ENCODE measurements around the gene AGAP1. TPM values are rescaled to one million over a fixed set of nuclear protein-coding genes. Genes with fewer than 3 reads are reported as not detected.
A peak's percentile ranks its signal among the peaks of the same experiment; 100 is the strongest.

AGAP1 gene
- polyA plus RNA-seq, 3 donors from 2014 or later, result 0.18 to 2.3 (median 0.21) TPM

GRCh38 chr2:235910067-235910466, 416.2 kb downstream of the AGAP1 start:
- Mint-ChIP-seq H3K27me3 (ENCODE audit: low read depth in 3 of 3) (peaks cover 0 to 2% (median 0%) of the 10 kb centered on the region in 3 donors), H3K27ac (no peak overlapping the region), H3K4me3 (no peak overlapping the region), H3K4me1 (peaks cover 0 to 1% of the 10 kb centered on the region in 2 donors), H3K9me3 (no peaks in the 10 kb centered on the region), H3K36me3 (peaks cover 15 to 25% (median 18%) of the 10 kb centered on the region in 3 donors)
- no peak for DNase-seq

GRCh38 chr2:235911125-235911524, 417.3 kb downstream of the AGAP1 start:
- no peak overlapping the region for H3K4me3 Mint-ChIP-seq

GRCh38 chr2:235911633-235912233, 417.9 kb downstream of the AGAP1 start:
- H3K27me3 Mint-ChIP-seq (ENCODE audit: low read depth in 3 of 3), result peaks cover 0 to 2% (median 0%) of the 10 kb centered on the region in 3 donors
- H3K4me3 Mint-ChIP-seq, result no peak overlapping the region
- DNase-seq, result no peak
- no peak overlapping the region for H3K27ac Mint-ChIP-seq
- H3K9me3 Mint-ChIP-seq, result peaks cover 0 to 5% (median 0%) of the 10 kb centered on the region in 6 donors
- H3K36me3 Mint-ChIP-seq, result peaks cover 20 to 33% (median 31%) of the 10 kb centered on the region in 3 donors
- peaks cover 0 to 1% of the 10 kb centered on the region in 2 donors for H3K4me1 Mint-ChIP-seq

More at GRCh38 chr2:235911125-235911524, 417.3 kb downstream of the AGAP1 start:
- Mint-ChIP-seq H3K9me3 (peaks cover 0 to 5% (median 0%) of the 10 kb centered on the region in 6 donors), H3K36me3 (peaks cover 20 to 33% (median 26%) of the 10 kb centered on the region in 3 donors), H3K27ac (no peak overlapping the region), H3K4me1 (peaks cover 0 to 1% of the 10 kb centered on the region in 2 donors), H3K27me3 (ENCODE audit: low read depth in 3 of 3) (peaks cover 0 to 3% (median 0%) of the 10 kb centered on the region in 3 donors)
- DNase-seq, result no peak

GRCh38 chr2:235914756-235915155, 420.9 kb downstream of the AGAP1 start:
- Mint-ChIP-seq H3K4me3 (no peak overlapping the region), H3K27me3 (ENCODE audit: low read depth in 3 of 3) (peaks cover 0 to 2% (median 0%) of the 10 kb centered on the region in 3 donors), H3K9me3 (peaks cover 0 to 5% (median 0%) of the 10 kb centered on the region in 6 donors), H3K4me1 (no peaks in the 10 kb centered on the region), H3K36me3 (peaks cover 17 to 33% (median 25%) of the 10 kb centered on the region in 3 donors), H3K27ac (no peak overlapping the region)
- no peak for DNase-seq

- DNase-seq, result no peak
- H3K27ac Mint-ChIP-seq, result no peak overlapping the region
- H3K4me1 Mint-ChIP-seq, result no peaks in the 10 kb centered on the region
- peaks cover 17 to 32% (median 21%) of the 10 kb centered on the region in 3 donors for H3K36me3 Mint-ChIP-seq
- H3K4me3 Mint-ChIP-seq, result no peak overlapping the region
- H3K9me3 Mint-ChIP-seq, result peaks cover 0 to 5% (median 0%) of the 10 kb centered on the region in 6 donors
- peaks cover 0 to 2% (median 0%) of the 10 kb centered on the region in 3 donors for H3K27me3 Mint-ChIP-seq (ENCODE audit: low read depth in 3 of 3)
These were observed 423.7 kb downstream of the AGAP1 start for GRCh38 chr2:235917506-235917905.

GRCh38 chr2:235918876-235919275, 425.0 kb downstream of the AGAP1 start:
- H3K4me3 Mint-ChIP-seq, result no peak overlapping the region
- peaks cover 17 to 31% (median 21%) of the 10 kb centered on the region in 3 donors for H3K36me3 Mint-ChIP-seq
- H3K27me3 Mint-ChIP-seq (ENCODE audit: low read depth in 3 of 3), result peaks cover 0 to 2% (median 0%) of the 10 kb centered on the region in 3 donors
- H3K4me1 Mint-ChIP-seq, result no peaks in the 10 kb centered on the region
- peaks cover 0 to 5% (median 0%) of the 10 kb centered on the region in 6 donors for H3K9me3 Mint-ChIP-seq
- H3K27ac Mint-ChIP-seq, result no peak overlapping the region
- no peak for DNase-seq

- no peaks in the 10 kb centered on the region for H3K4me1 Mint-ChIP-seq
- peaks cover 0 to 5% (median 0%) of the 10 kb centered on the region in 6 donors for H3K9me3 Mint-ChIP-seq
- peaks cover 8 to 20% (median 9%) of the 10 kb centered on the region in 3 donors for H3K36me3 Mint-ChIP-seq
- H3K4me3 Mint-ChIP-seq, result no peak overlapping the region
- peaks cover 0 to 3% (median under 1%) of the 10 kb centered on the region in 3 donors for H3K27me3 Mint-ChIP-seq (ENCODE audit: low read depth in 3 of 3)
- H3K27ac Mint-ChIP-seq, result peak overlapping the region in 1 of 6 donors; percentile 4
- no peak for DNase-seq
These were observed 426.5 kb downstream of the AGAP1 start for GRCh38 chr2:235920216-235920865.

- Mint-ChIP-seq H3K4me3 (no peak overlapping the region), H3K27me3 (ENCODE audit: low read depth in 3 of 3) (peaks cover 0 to 2% (median 2%) of the 10 kb centered on the region in 3 donors), H3K36me3 (peaks cover 3 to 9% (median 4%) of the 10 kb centered on the region in 3 donors), H3K9me3 (no peaks in the 10 kb centered on the region), H3K4me1 (no peaks in the 10 kb centered on the region), H3K27ac (no peak overlapping the region)
- DNase-seq, result no peak
These were observed 427.8 kb downstream of the AGAP1 start for GRCh38 chr2:235921508-235922191.

GRCh38 chr2:235922839-235923238, 429.0 kb downstream of the AGAP1 start:
- no peak overlapping the region for H3K4me3 Mint-ChIP-seq
- no peak overlapping the region for H3K27ac Mint-ChIP-seq
- H3K27me3 Mint-ChIP-seq (ENCODE audit: low read depth in 3 of 3), result peaks cover 0 to 3% (median 2%) of the 10 kb centered on the region in 3 donors
- no peak for DNase-seq
- H3K9me3 Mint-ChIP-seq, result no peaks in the 10 kb centered on the region
- H3K36me3 Mint-ChIP-seq, result peaks cover 3 to 4% (median 3%) of the 10 kb centered on the region in 3 donors
- H3K4me1 Mint-ChIP-seq, result no peaks in the 10 kb centered on the region

- Mint-ChIP-seq H3K27ac (no peak overlapping the region), H3K4me1 (no peaks in the 10 kb centered on the region), H3K36me3 (peaks cover 0 to 3% (median 0%) of the 10 kb centered on the region in 3 donors)
These were observed 430.2 kb downstream of the AGAP1 start for GRCh38 chr2:235923859-235924674.

GRCh38 chr2:235924675-235925063, 430.8 kb downstream of the AGAP1 start:
- Mint-ChIP-seq H3K36me3 (peaks cover 0 to 3% (median 0%) of the 10 kb centered on the region in 3 donors), H3K27ac (no peak overlapping the region), H3K4me1 (no peaks in the 10 kb centered on the region), H3K9me3 (no peaks in the 10 kb centered on the region), H3K27me3 (ENCODE audit: low read depth in 3 of 3) (peaks cover 0 to 3% (median 2%) of the 10 kb centered on the region in 3 donors), H3K4me3 (no peak overlapping the region)
- DNase-seq, result no peak

More at GRCh38 chr2:235923859-235924674, 430.2 kb downstream of the AGAP1 start:
- Mint-ChIP-seq H3K4me3 (no peak overlapping the region), H3K27me3 (ENCODE audit: low read depth in 3 of 3) (peaks cover 0 to 3% (median 2%) of the 10 kb centered on the region in 3 donors), H3K9me3 (no peaks in the 10 kb centered on the region)
- no peak for DNase-seq

GRCh38 chr2:235925250-235925919, 431.5 kb downstream of the AGAP1 start:
- H3K27ac Mint-ChIP-seq, result no peak overlapping the region
- H3K9me3 Mint-ChIP-seq, result no peaks in the 10 kb centered on the region
- peaks cover 2 to 3% (median 2%) of the 10 kb centered on the region in 3 donors for H3K27me3 Mint-ChIP-seq (ENCODE audit: low read depth in 3 of 3)
- H3K4me1 Mint-ChIP-seq, result no peaks in the 10 kb centered on the region
- H3K36me3 Mint-ChIP-seq, result peaks cover 0 to 1% (median 0%) of the 10 kb centered on the region in 3 donors
- H3K4me3 Mint-ChIP-seq, result no peak overlapping the region
- DNase-seq, result no peak

- H3K4me1 Mint-ChIP-seq, result no peaks in the 10 kb centered on the region
- peaks cover 2 to 3% (median 2%) of the 10 kb centered on the region in 3 donors for H3K27me3 Mint-ChIP-seq (ENCODE audit: low read depth in 3 of 3)
- no peak for DNase-seq
- no peak overlapping the region for H3K27ac Mint-ChIP-seq
- no peak overlapping the region for H3K4me3 Mint-ChIP-seq
- no peaks in the 10 kb centered on the region for H3K36me3 Mint-ChIP-seq
- H3K9me3 Mint-ChIP-seq, result no peaks in the 10 kb centered on the region
These were observed 432.4 kb downstream of the AGAP1 start for GRCh38 chr2:235926229-235926628.

Data from immature natural killer cell (primary cell).